GM19240 (cell line): ENCODE results near the gene NFATC3.
"Not testable (repeated sequence)": the region's sequence is repeated elsewhere in the genome, so short reads cannot be mapped to it uniquely, and the experiment has no call there.

ENCODE experiments used
- DNase-seq: peaks from one replicate; pipeline ENCODE4 v3.0.0; 2011; ENCODE audit warnings: low spot score; ENCODE audit not compliant: insufficient read length

NFATC3 gene

DNA sequence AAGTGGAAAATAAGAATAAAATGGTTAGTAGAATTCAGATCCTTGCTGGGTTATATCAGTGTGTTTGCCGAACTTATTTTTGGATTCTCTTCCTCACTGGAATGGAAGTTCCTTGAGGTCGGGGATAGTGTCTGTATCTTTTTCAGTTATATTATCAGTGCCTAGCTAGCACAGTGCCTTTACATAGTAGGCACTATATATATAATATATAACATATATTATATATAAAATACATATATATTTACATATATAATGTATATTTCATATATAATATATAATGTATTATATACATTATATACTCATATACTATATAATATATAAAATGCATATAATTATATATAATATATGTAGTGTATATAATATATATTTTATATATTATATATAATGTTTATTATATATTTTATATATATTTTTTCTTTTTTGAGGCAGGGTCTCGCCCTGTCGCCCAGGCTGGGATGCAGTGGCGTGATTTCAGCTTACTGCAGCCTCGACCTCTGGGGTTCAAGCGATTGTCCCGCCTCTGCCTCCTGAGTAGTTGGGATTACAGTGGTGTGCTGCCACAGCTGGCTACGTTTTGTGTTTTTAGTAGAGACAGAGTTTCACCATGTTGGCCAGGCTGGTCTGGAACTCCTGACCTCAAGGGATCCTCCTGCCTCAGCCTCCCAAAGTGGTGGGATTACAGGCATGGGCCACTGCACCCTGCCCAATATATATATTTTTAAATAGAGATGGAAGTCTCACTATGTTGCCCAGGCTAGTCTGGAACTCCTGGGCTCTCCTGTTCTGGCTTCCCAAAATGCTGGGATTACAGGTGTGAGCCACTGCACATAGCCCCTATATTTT lies 3.2 kb downstream of the NFATC3 start:
- no peak for DNase-seq

DNA sequence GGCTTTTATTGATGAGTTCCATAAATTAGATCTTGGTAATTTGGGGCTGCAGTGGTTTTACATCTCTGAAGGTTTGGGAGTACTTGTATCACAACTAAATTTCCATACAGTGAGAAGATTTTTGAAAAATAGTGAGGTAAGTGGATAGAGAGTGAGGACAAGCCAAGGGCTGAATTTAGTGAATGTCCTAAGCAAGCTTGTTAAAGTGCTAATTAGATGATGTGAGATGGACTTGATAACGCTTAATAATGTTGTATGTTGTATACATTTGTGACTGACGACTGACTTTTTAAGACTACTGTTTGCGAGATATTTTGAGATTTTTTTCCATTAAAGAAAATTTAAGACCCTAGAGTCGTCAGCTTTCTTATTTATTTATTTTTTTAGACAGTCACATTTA lies 3.9 kb downstream of the NFATC3 start:
- no peak for DNase-seq

DNA sequence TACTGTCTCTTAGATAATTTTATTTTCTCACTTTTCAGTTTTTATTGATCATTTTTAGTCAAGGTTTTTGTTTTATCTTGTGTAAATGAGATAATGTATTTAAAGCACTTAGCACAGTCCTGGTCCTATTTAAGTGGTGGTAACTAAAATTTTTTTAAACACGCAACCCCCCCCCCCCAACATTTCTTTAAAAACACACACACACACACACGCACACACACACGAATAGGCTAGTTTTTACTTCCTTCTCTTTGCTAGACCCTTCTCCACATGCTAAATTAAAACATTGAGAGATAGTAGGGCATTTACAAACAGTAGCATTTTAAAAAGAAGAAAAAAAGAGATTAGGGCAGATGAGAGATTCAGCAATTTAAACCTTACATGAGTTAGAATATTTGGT lies 5.0 kb downstream of the NFATC3 start:
- no peak for DNase-seq

DNA sequence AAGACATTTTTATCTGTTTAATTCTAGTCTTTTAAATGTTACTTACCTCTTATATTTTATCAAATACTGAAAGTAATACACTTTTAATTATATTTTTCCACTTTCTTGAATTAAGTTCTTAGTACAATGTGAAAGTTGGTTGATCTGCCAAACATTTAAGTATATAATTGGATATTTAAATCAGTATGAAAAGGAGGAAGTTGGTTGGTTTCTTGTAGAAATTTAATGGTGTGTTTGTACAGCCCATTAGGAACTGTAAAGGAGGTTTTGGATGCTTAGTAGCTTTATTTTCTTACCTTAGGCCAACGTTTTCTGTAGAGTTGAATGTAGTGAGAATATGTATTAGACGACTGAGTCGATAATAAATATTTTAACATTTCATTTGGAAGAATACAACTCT lies 5.4 kb downstream of the NFATC3 start:
- no peak for DNase-seq

DNA sequence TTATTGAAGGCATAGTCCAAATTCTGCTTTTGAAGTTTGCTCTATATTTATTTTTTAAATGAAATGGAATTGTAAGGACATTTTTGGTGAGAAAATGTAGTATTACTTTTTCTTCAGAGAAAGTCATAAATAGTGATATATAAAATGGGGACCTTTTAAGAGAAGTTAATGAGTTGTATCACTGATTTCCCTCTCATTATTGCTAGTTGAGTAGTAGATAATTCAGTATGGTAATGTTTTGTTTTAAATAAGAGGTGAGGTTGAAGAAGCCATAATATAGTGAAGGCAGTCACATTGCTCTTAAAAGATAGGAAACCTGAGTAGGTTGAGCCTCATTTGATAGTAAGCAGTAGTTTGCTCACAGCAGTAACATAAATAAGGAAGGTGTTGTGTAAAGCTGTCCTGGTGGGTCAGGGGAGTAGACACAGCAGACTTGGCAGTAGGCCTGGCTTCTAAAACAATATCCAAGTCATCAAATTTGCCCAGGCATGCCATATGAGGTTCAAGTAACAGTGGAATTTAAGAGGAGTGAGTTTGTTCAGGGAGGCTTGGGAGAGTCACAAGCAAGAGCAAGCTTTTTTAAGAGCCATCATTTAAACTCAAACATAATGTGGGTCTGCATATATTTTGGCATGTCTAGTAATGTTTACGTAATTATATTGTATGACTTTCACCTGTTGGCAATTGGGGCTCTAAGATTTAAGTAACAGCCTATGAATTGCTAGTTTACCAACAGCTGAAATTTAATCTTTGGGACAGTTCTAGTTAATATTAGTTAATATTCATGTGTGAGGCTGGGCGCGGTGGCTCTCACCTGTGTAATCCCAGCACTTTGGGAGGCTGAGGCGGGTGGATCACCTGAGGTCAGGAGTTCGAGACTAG lies 6.5 kb downstream of the NFATC3 start:
- DNase-seq, result no peak

DNA sequence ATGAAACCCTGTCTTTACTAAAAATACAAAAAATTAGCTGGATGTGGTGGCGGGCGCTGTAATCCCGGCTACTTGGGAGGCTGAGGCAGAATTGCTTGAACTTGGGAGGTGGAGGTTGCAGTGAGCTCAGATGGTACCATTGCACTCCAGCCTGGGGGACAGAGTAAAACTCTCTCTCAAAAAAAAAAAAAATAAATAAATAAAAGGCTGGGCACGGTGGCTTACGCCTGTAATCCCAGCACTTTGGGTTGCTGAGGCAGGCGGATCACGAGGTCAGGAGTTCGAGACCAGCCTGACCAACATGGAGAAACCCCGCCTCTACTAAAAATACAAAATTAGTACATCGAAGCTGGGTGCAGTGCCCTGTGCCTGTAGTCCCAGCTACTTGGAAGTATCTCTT lies 7.1 kb downstream of the NFATC3 start:
- not testable (repeated sequence) for DNase-seq

DNA sequence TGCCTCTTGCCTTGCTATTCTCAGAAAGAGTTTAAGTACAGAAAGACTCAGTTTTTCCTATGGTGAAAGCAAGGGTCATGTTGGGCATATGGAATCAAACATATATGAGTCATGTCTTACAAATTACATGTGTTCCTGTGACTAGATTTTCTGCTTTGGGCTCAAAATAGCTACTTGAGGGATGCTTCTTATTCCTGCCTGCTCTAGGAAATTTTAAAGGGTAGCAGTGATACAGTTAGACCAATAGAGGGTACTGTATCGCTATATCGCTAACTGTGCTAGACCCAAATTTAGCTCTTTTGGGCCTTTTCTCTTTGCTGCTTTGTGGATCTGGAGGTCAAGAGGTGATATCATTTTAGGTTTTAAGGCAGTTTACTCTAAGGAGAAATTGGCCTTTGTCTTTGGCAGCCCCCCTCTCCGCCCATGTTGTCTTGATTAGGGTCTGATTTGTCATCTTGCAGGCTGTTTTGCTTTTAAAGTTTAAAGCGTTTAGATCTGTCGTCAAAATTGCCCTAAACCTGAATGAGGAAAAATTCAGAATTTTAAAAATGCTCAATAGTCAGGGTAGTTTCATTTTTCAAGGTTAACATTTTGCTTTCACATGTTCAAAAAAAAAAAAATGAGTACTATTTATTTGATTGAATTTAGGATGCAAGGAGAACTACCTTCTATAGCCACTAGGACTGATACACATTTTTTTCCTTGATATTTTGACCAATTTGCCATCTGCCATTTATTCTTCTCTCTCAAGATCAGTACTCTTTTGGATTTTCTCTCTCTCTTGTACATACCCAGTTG lies 8.8 kb downstream of the NFATC3 start:
- no peak for DNase-seq

DNA sequence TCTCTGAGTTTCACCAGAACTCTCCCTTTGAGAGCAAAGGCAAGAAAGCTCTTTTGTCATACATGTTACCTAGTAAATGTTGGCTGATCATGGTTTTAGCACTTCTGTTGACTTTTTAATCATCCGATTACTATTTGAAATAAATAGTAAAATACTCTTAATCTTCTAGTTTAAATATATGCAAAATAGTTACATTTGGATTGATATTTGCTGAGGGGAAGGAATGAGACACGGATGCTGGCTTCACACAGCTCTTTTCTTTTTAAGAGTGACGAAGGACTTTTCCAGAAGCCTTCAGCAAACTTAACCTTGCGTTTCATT lies 9.4 kb downstream of the NFATC3 start:
- no peak for DNase-seq

DNA sequence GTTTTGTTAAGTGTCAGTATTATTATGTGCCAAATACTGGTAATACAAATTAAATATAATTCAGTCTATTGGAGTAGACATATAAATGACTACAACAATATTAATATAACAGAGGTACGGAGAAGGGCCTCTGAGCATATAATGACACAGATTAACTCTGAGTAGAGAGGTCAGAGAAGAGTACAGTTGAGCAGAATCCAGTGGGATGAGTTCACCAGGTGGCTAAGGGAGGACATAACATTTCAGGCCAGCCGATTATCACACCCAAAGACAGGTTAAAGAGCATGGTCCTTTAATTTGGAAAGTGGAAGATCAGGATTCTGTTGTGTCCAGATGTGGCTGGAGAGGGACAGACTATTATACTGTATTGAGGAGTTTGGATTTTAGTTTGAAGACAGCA lies 11.3 kb downstream of the NFATC3 start:
- no peak for DNase-seq

DNA sequence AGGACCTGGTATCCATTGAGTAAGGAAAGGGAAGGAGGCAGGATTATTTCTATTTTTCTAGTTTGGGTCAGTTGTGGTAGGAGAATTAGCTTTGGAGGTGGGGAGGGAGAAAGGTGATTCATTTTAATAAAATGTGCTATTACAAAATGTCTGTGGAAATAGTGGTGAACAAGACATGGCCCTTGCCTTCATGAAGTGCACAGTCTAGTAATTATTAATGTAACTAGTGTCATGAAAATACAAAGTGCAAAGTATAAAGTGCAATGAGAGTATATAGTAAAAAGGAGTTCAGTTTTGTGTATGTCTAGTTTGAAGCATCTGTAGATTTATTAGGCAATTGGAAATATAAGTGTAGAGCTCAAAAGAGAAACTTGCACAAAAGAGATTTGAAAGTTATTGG lies 11.9 kb downstream of the NFATC3 start:
- no peak for DNase-seq

DNA sequence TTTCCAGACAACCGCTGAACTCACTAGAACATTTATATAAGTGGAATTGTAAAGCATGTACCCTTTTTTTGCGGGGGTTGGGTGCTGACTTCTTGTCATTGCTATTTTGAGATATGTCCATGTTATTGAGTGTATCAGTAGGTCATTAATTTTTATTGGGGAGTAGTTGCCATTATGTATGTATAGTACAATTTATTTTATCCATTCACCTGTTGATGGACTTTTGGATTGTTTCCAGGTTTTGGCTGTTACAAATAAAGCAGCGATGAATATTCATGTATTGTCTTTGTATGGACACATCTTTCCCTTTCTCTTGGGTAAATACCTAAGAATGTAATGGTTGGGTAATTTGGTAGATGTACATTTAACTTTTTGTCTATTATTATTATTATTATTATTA lies 12.7 kb downstream of the NFATC3 start:
- no peak for DNase-seq

DNA sequence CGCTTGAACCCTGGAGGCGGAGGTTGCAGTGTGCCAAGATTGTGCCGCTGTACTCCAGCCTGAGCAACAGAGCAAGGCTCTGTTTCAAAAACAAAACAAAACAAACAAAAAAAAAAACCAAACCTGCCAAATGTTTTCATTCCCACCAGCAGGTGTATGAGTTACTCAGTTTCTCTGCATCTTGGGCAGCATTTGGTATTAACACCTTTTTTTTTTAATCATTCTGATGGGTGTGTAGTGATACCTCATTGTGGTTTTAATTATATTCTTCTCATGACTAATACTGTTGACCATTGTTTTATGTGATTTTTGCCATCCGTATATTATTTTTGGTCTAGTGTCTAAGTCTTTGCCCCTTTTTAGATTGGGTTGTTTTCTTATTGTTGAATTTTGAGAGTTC lies 15.3 kb downstream of the NFATC3 start:
- no peak for DNase-seq

DNA sequence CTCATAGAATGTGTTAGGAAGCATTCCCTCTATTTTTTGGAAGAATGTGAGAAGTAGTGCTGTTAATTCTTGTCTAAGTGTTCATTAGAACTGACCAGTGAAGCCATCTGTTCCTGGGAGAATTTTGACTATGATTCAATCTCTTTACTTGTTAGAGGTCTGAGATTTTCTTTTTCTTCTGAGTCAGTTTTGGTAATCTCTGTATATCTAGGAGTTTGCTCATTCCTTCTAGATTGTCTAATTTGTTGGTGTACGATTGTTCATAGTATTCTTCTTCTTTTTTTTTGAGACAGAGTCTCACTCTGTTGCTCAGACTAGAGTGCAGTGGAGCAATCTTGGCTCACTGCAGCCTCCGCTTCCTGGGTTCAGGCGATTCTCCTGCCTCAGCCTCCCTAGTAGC lies 20.4 kb downstream of the NFATC3 start:
- no peak for DNase-seq

DNA sequence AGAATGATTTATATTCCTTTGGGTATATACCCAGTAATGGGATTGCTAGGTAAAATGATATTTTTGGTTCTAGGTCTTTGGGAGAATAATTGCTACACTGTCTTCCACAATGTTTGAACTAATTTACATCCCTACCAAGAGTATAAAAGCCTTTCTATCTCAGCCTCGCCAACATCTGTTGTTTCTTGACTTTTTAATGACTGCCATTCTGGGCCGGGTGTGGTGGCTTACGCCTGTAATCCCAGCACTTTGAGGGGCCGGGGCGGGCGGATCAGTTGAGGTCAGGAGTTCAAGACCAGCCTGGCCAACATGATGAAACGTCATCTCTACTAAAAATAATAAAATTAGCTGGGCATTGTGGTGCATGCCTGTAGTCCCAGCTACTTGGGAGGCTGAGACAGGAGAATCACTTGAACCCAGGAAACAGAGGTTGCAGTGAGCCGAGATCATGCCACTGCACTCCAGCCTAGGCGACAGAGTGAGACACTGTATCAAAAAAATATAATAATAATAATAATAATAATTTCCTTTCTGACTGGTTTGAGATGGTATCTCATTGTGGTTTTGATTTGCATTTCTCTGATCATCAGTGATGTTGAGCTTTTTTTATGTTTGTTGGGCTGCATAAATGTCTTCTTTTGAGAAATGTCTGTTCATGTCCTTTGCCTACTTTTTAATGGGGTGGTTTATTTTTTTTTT lies 22.2 kb downstream of the NFATC3 start:
- not testable (repeated sequence) for DNase-seq

DNA sequence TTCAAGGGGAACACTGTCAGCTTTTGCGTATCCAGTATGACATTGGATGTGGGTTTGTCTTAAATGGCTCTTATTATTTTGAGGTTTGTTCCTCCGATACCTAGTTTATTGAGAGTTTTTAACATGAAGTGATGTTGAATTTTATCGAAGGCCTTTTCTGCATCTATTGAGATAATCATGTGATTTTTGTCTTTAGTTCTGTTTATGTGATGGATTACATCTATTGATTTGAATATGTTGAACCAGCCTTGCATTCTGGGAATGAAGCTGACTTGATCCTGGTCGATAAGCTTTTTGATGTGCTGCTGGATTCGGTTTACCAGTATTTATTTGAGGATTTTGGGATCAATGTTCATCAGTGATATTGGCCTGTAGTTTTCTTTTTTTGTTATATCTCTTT lies 24.0 kb downstream of the NFATC3 start:
- DNase-seq, result not testable (repeated sequence)

DNA sequence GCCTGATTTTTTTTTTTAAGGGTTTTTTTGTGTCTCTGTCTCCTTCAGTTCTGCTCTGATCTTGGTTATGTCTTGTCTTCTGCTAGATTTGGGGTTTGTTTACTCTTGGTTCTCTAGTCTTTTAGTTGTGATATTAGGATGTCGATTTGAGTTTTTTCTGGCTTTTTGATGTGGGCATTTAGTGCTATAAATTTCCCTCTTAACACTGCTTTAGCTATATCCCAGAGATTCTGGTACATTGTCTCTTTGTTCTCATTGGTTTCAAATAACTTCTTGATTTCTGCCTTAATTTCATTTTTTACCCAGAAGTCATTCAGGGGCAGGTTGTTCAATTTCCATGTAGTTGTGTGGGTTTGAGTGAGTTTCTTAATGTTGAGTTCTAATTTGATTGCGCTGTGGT lies 25.4 kb downstream of the NFATC3 start:
- not testable (repeated sequence) for DNase-seq

DNA sequence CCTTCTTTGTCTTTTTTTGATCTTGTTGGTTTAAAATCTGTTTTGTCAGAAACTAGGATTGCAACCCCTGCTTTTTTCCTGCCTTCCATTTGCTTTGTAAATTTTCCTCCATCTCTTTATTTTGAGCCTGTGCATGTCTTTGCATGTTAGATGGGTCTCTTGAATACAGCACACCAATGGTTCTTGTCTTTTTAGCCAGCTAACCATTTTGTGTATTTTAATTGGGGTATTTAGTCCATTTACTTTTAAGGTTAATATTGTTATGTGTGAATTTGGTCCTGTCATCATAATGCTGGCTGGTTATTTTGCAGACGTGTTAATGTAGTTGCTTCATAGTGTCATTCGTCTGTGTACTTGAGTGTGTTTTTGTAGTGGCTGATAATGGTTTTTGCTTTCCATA lies 26.2 kb downstream of the NFATC3 start:
- no peak for DNase-seq

DNA sequence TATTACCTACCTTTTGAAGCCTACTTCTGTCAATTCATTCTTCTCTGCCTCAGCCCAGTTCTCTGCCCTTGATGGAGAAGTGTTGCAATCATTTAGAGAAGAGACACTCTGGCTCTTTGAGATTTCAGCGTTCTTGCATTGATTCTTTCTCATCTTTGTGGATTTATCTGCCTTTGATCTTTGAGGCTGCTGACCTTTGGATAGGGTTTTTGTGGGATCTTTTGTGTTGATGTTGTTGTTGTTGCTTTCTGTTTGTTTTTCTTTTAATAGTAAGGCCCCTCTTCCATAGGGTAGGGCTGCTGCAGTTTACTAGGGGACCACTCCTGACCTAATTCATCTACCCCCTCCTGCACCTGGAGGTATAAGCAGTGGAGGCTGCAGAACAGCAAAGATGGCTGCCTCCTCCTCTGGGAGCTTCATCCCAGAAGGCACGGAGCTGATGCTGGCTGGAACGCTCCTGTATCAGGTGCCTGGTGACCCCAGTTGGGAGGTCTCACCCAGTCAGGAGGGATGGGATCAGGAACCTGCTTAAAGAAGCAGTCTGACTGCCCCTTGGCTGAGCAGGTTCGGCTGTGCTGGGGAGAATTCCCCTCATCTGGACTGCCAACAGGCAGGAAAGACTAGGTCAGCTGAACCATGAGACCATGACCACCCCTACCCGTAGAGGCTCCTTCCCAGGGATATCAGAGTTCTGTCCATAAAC lies 28.0 kb downstream of the NFATC3 start:
- no peak for DNase-seq

DNA sequence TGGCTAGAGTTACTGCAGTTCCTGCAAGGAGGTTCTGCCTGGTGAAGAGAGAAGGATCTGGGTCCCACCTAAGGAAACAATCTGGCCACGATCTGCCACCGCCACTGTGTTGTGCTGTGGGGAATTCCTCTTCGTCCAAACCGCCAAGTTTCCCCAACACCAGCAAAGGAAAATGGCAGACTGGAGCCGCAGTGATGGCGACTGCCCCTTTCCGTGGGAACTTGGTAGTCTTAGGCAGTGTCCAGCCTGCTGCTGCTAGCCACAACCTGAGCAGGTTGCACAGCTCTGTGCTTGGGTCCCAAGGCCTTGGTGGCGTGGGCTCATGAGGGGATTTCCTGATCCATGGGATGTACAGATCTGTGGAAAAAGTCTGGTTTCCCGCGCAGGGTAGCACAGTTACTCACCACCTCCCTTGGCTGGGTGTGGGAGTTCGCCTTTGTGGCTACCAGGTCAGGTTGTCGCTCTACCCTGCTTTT lies 28.6 kb downstream of the NFATC3 start:
- DNase-seq, result no peak

DNA sequence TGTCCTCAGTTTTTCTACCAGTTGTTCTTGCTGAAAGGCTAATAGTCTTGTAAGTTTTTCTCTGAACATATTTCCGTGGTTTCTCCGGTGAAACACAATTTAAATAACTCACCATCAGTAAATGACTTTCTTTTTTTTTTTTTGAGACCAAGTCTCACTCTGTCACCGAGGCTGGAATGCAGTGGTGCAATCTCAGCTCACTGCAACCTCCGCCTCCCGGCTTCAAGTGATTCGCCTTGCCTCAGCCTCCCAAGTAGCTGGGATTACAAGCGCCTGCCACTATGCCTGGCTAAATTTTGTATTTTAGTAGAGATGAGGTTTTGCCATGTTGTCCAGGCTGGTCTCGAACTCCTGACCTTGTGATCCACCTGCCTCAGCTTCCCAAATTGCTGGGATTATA lies 29.8 kb downstream of the NFATC3 start:
- not testable (repeated sequence) for DNase-seq

DNA sequence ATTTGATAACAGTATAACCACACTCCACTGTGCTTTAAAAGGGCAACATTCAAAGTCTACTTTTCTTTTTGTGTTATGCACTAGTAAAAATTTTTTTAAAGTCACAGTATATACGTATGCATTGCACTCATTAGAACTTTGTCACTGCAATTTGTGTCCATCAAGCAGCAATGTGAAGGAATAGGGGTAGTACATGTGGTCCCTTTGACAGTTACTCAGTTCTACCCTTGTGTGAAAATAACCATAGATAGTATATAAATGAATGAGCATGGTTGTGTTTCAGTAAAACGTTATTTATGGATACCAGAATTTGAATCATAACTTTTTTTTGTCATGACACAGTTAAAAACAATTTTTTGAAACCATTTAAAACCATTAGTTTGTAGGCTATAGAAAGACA lies 30.7 kb downstream of the NFATC3 start:
- no peak for DNase-seq
